ENCODE data around the gene RPP21.

The RPP21 gene

DNA sequence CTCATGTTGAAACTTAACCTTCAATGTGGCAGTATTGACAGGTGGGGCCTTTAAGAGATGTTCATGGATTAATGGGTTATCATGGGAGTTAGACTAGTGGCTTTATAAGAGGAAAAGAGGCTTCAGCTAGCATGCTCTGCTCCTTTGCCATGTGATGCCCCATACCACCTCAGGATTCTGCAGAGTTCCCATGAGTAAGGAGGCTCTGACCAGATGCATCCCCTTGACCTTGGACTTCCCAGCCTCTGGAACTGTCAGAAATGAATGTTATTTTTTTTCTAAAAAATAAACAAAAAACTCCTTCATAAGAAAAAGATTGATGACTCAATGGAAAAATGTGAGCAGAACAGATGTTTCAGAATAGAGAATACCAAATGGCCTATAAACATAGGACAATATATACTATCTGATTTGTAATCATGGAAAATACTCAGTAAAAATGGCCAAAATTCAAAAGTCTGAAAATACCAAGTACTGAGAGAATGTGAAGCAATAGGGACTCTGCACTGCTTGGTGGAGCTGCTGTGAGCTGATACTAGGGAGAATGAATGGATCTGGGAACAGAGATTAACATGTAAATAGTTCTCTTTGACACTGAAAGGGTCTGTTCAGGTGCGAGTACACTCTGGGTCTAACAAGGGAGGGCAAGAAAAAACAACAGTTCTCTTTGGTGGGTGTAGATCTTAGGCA, 25.7 kb upstream of the RPP21 start:
- no peak overlapping the region for H3K27ac ChIP-seq (ENCODE audit: insufficient read depth, low read length, poor library complexity, severe bottlenecking)
- H3K27me3 ChIP-seq (replicated peaks; ENCODE audit: control insufficient read depth, insufficient read depth, low read length, poor library complexity, severe bottlenecking): no peaks in the 10 kb centered on the region
- H3K4me3 ChIP-seq (ENCODE audit: insufficient read depth, low read depth, low read length, poor library complexity, severe bottlenecking): no peak overlapping the region
- no peak for DNase-seq
- peaks cover 17% of the 10 kb centered on the region for H3K4me1 ChIP-seq (ENCODE audit: control insufficient read depth, insufficient read depth, low read length, poor library complexity, severe bottlenecking)
- peaks cover 4% of the 10 kb centered on the region for H3K36me3 ChIP-seq (ENCODE audit: control insufficient read depth, insufficient read depth, low read length)
- no peaks in the 10 kb centered on the region for H3K9me3 ChIP-seq (ENCODE audit: control insufficient read depth, low read length)

DNA sequence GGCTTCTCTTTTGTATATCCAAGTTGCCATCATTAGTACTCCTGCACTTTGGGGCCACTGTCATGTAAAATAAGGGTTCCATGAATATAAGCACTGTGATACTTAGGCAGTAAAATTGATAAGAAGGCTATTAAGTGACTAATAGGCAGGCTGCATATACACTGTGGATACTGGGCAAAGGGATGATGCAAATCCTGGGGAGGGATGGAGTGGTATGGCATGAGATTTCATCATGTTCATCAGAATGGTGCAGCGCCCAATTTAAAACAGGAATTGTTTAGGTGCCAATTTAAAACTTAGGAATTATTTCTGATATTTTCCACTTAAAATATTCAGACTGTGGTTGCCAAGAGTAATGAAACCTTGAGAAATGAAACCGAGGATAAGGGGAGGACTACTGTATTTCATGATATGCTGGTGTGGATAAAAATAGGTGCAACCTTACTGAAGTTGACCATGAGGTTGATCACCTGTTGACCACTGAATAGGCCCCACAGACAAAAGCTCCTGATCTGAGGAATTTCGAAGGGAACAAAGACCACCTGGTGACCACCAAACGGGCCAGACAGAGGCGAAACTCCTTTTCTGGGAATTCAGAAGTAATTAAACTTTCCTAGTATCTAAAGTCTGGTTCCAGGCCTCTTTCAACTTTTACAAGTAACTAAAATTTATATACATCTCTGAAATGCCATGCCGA, 23.1 kb upstream of the RPP21 start:
- H3K4me1 ChIP-seq (ENCODE audit: control insufficient read depth, insufficient read depth, low read length, poor library complexity, severe bottlenecking): peaks cover 33% of the 10 kb centered on the region
- H3K27me3 ChIP-seq (replicated peaks; ENCODE audit: control insufficient read depth, insufficient read depth, low read length, poor library complexity, severe bottlenecking): no peaks in the 10 kb centered on the region
- no peak overlapping the region for H3K4me3 ChIP-seq (ENCODE audit: insufficient read depth, low read depth, low read length, poor library complexity, severe bottlenecking)
- H3K9me3 ChIP-seq (ENCODE audit: control insufficient read depth, low read length): no peaks in the 10 kb centered on the region
- no peak overlapping the region for H3K27ac ChIP-seq (ENCODE audit: insufficient read depth, low read length, poor library complexity, severe bottlenecking)
- no peaks in the 10 kb centered on the region for H3K36me3 ChIP-seq (ENCODE audit: control insufficient read depth, insufficient read depth, low read length)
- no peak for DNase-seq

DNA sequence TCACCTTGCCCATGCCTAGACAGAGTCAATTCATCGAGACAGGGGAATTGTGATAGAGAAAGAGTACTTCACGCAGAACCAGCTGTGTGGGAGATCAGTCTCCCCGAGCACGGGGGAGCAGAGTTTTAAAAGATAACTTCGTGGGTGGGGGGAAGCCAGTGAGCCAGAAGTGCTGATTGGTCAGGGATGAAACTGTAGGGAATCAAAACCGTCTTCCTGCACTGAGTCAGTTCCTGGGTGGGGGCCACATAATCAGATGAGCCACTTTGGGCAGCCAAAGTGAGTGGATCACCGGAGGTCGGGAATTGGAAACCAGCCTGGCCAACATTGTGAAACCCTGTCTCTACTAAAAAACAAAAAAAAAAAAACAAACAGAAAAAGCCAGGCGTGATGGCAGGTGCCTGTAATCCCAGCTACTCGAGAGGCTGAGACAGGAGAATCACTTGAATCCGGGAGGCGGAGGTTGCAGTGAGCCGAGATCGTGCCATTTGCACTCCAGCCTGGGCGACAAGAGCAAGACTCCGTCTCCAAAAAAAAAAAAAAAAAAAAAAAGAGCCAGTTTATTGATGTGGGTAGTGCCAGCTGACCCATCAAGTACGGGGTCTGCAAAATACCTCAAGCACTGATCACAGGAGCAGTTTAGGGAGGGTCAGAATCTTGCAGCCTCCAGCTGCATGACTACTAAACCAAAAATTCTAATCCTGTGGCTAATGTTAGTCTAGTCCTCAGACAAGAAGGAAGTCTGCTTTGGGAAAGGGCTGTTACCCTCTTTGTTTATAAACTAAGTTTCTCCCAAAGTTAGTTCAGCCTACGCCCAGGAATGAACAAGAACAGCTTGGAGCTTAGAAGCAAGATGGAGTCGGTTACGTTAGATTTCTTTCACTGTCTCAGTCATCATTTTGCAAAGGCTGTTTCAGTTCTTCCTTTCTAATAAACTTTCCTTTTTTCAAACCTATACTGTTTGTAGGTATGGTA, 22.1 kb upstream of the RPP21 start:
- DNase-seq: no peak

DNA sequence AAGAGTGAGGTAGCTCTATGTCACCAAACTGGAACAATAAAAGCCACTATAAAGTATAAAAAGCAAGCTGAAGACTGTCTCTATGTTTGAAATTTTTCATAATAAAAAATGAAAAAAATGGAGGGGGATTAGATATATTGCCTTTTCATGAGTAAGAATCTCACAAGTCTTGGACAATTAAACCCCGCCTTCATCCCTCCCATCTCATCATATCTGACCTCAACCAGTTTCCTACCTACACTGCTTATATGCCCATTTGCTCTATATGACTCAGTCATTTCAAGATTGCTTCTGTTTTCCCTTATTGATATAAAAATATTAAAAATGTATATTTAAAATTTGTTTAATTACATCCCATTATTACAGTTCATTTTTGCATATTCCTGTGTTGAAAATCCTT, 21.1 kb upstream of the RPP21 start:
- DNase-seq: no peak
- H3K4me1 ChIP-seq (ENCODE audit: control insufficient read depth, insufficient read depth, low read length, poor library complexity, severe bottlenecking): peaks cover 29% of the 10 kb centered on the region
- no peaks in the 10 kb centered on the region for H3K36me3 ChIP-seq (ENCODE audit: control insufficient read depth, insufficient read depth, low read length)
- H3K9me3 ChIP-seq (ENCODE audit: control insufficient read depth, low read length): no peaks in the 10 kb centered on the region
- H3K27ac ChIP-seq (ENCODE audit: insufficient read depth, low read length, poor library complexity, severe bottlenecking): no peak overlapping the region
- H3K4me3 ChIP-seq (ENCODE audit: insufficient read depth, low read depth, low read length, poor library complexity, severe bottlenecking): no peak overlapping the region
- H3K27me3 ChIP-seq (replicated peaks; ENCODE audit: control insufficient read depth, insufficient read depth, low read length, poor library complexity, severe bottlenecking): no peaks in the 10 kb centered on the region

More for the DNA sequence above, 22.1 kb upstream of the RPP21 start:
- Histone ChIP-seq H3K9me3 (ENCODE audit: control insufficient read depth, low read length) (no peaks in the 10 kb centered on the region), H3K4me1 (ENCODE audit: control insufficient read depth, insufficient read depth, low read length, poor library complexity, severe bottlenecking) (peaks cover 38% of the 10 kb centered on the region), H3K4me3 (ENCODE audit: insufficient read depth, low read depth, low read length, poor library complexity, severe bottlenecking) (no peak overlapping the region), H3K27ac (ENCODE audit: insufficient read depth, low read length, poor library complexity, severe bottlenecking) (no peak overlapping the region), H3K27me3 (replicated peaks; ENCODE audit: control insufficient read depth, insufficient read depth, low read length, poor library complexity, severe bottlenecking) (no peaks in the 10 kb centered on the region), H3K36me3 (ENCODE audit: control insufficient read depth, insufficient read depth, low read length) (no peaks in the 10 kb centered on the region)

DNA sequence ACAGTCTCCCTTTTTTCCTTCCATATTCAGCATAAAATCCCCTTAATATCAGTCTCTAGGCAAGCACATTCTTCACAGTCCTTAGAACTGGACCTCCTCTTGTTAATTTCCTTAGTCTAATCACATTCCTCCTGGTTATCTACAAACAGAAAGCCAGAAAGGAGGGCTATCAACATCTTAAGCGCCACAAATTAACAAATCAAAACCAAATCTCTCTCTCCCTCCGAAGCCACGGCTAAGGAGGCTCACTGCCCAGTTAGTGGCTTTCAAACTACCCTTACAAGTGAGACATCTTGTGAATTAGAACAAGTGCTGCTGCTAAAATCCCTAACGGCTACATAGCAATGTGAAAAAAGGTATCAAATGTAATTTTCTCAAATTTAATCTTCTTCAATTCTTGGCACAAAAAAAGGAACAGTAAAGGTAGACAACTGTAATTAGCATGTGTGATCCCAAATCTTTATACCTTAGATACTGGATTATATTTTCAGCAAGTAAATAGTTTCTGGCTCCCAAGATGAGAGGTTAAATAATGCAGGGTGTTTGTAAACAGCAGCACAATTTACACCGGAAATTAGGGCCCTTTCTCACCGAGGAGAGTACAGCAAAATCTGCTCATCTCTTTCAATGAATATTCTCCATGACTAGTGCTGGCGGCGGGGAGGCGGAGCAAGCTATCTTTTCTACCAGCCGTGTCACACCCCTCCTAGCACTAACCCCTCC, 19.6 kb upstream of the RPP21 start:
- Histone ChIP-seq H3K36me3 (ENCODE audit: control insufficient read depth, insufficient read depth, low read length) (peaks cover 11% of the 10 kb centered on the region), H3K9me3 (ENCODE audit: control insufficient read depth, low read length) (no peaks in the 10 kb centered on the region), H3K27me3 (replicated peaks; ENCODE audit: control insufficient read depth, insufficient read depth, low read length, poor library complexity, severe bottlenecking) (no peaks in the 10 kb centered on the region), H3K4me1 (ENCODE audit: control insufficient read depth, insufficient read depth, low read length, poor library complexity, severe bottlenecking) (peaks cover 26% of the 10 kb centered on the region), H3K27ac (ENCODE audit: insufficient read depth, low read length, poor library complexity, severe bottlenecking) (peak overlapping the region; percentile 99), H3K4me3 (ENCODE audit: insufficient read depth, low read depth, low read length, poor library complexity, severe bottlenecking) (peak overlapping the region; percentile 85)
- peak; percentile 74 to 76 (median 75) for DNase-seq

DNA sequence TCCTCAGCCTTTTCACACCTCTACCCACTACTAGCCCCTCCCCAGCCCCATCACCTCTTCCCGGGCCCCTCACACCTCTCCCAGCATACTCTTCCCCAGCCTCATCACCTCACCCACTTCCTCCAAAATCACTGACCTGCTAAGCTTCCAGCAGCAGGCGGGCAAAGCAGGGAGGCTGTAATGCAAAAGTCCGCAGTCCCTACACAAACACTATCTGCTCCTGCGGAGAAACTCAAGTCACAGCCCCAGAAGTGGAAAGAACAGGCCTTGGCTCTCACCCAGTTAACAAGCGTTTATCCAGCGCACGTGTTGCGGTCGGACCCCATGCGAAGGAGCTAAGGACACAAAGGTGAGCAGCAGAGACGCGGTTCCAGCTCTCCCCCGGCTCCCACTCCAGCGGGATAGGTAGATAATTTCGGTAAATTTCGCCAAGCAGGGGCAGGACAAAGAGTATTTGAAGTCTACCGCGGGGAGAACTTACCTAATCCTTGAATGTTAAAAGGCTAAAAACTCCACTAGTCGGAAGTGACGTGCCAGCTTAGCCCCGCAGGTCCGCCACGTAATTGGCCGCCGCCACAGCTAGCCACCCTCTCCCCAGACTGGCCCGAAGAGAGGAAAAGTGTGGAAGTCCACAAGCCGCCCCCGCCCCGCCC, 19.0 kb upstream of the RPP21 start:
- peak overlapping the region; percentile 99 for H3K27ac ChIP-seq (ENCODE audit: insufficient read depth, low read length, poor library complexity, severe bottlenecking)
- peaks cover 18% of the 10 kb centered on the region for H3K36me3 ChIP-seq (ENCODE audit: control insufficient read depth, insufficient read depth, low read length)
- DNase-seq: peak; percentile 66 to 79 (median 68)
- peak overlapping the region; percentile 85 for H3K4me3 ChIP-seq (ENCODE audit: insufficient read depth, low read depth, low read length, poor library complexity, severe bottlenecking)
- H3K4me1 ChIP-seq (ENCODE audit: control insufficient read depth, insufficient read depth, low read length, poor library complexity, severe bottlenecking): peaks cover 26% of the 10 kb centered on the region
- no peaks in the 10 kb centered on the region for H3K27me3 ChIP-seq (replicated peaks; ENCODE audit: control insufficient read depth, insufficient read depth, low read length, poor library complexity, severe bottlenecking)
- no peaks in the 10 kb centered on the region for H3K9me3 ChIP-seq (ENCODE audit: control insufficient read depth, low read length)

DNA sequence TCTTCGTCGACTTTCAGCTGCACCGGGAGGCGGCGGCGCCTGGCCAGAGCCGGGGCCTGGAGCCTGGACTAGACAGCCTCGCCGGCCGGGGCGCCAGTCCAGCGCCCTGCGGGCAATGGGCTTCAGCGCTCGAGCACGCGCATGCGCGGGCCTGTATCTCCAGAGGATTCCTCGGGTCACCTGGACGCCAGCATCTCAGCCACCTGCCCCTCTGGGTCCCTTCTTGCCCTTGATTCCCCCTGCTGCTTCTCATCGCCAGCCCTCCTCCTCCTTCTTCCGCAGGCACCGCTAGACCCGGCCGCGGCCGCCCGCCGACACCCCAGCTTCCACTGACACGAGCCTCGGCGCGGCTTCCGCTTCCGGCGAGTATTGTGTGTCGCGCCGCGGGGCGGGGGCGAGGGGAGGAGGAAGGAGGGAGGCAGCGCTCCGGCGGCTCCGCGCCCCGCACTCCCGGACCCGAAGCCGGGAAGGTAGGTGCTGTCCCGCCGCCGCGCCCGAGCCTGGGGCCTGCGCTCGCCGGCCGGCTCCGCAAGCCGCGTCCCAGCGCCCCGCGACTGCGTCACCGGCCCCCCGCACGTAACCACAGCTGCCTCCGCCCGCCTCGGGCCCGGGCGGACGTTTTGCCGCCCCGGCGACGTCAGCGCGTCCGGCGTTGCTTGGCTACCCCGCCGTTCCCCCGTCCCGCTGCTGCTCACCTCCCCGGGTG, 18.3 kb upstream of the RPP21 start, which contains the start of gene TRIM39:
Gene TRIM39, plus strand, starts transcription at position 402 of the 706 bp plus-strand sequence. CDS start 2,391 bp downstream, outside the sequence.
- peaks cover 26% of the 10 kb centered on the region for H3K4me1 ChIP-seq (ENCODE audit: control insufficient read depth, insufficient read depth, low read length, poor library complexity, severe bottlenecking)
- DNase-seq: peak; percentile 86 to 89 (median 88)
- no peaks in the 10 kb centered on the region for H3K9me3 ChIP-seq (ENCODE audit: control insufficient read depth, low read length)

DNA sequence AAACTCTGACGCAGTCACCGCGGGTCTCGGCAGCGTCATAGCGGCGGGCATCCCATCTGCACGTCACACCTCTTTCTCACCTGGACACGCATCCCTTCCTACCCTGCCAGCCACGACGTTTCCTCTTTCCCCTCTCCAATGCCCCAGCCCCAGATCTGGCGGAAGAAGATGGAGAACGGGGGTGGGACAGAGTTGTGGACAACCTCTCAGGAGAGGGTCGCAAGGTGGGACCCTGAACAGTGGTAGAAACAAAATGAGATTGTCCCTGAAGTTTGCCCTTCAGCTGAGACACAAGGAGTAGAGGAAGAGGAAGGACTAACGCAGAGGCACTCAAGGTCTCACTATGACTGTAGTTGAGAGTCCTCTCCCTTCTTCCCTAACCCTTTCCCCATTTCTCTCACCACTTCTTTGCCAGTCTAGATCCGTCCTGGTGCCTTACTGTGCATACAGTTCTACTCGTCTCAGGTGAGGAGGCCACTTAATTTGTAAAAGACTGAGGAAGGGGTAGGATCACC, 17.7 kb upstream of the RPP21 start:
- H3K4me1 ChIP-seq (ENCODE audit: control insufficient read depth, insufficient read depth, low read length, poor library complexity, severe bottlenecking): peaks cover 26% of the 10 kb centered on the region
- DNase-seq: no peak

More for the DNA sequence above, 18.3 kb upstream of the RPP21 start, which contains the start of gene TRIM39:
- H3K27ac ChIP-seq (ENCODE audit: insufficient read depth, low read length, poor library complexity, severe bottlenecking): peak within 1 kb of the TSS; percentile 99
- peaks cover 24% of the 10 kb centered on the region for H3K36me3 ChIP-seq (ENCODE audit: control insufficient read depth, insufficient read depth, low read length)
- H3K27me3 ChIP-seq (replicated peaks; ENCODE audit: control insufficient read depth, insufficient read depth, low read length, poor library complexity, severe bottlenecking): no peaks in the 10 kb centered on the region
- H3K4me3 ChIP-seq (ENCODE audit: insufficient read depth, low read depth, low read length, poor library complexity, severe bottlenecking): peak within 1 kb of the TSS; percentile 85

More for the DNA sequence above, 17.7 kb upstream of the RPP21 start:
- no peaks in the 10 kb centered on the region for H3K27me3 ChIP-seq (replicated peaks; ENCODE audit: control insufficient read depth, insufficient read depth, low read length, poor library complexity, severe bottlenecking)
- H3K9me3 ChIP-seq (ENCODE audit: control insufficient read depth, low read length): no peaks in the 10 kb centered on the region
- peaks cover 28% of the 10 kb centered on the region for H3K36me3 ChIP-seq (ENCODE audit: control insufficient read depth, insufficient read depth, low read length)
- H3K4me3 ChIP-seq (ENCODE audit: insufficient read depth, low read depth, low read length, poor library complexity, severe bottlenecking): peak overlapping the region; percentile 85
- peak overlapping the region; percentile 99 for H3K27ac ChIP-seq (ENCODE audit: insufficient read depth, low read length, poor library complexity, severe bottlenecking)

All from effector memory CD4-positive, alpha-beta T cell (primary cell).